OCI-LY7 (cell line): Measurements from ENCODE around the gene DGAT2. TPM values are rescaled to one million over a fixed set of nuclear protein-coding genes. Genes with fewer than 3 reads are reported as not detected.

Source experiments
- BruUV-seq: library from RNA; stranded (reverse); fragments of 400-500 nt; replicated peaks from 2 replicates; lab custom pipeline; 2021; lab: Mats Ljungman, UMichigan
- CTCF ChIA-PET: fragments of 300-600 bp; sonication (Branson Sonifier 250); formaldehyde crosslinking; loops from one replicate; lab custom pipeline; 2022; ENCODE audit warnings: antibody characterized with exemption; ENCODE audit not compliant: unreplicated experiment; lab: Charles Lee
- POLR2A ChIA-PET: fragments of 300-600 bp; sonication (Branson Sonifier 250); formaldehyde crosslinking; loops from one replicate; lab custom pipeline; 2022; ENCODE audit warnings: antibody characterized with exemption; lab: Charles Lee
- DNase-seq: peaks from one replicate; pipeline ENCODE4 v3.0.0-alpha.2; 2015; ENCODE audit warnings: low spot score
- H2AFZ ChIP-seq: fragments of 200-600 bp; sonication (generic), shearing (Covaris generic); 2 replicates; pipeline ENCODE4 v1.6.1; 2014; ENCODE audit warnings: mild to moderate bottlenecking, antibody characterized with exemption, low read length, moderate library complexity
- H3K27ac ChIP-seq: fragments of 200-600 bp; sonication (generic); 2 replicates; pipeline ENCODE4 v1.5.1; 2014; ENCODE audit warnings: mixed run types, low read depth, mild to moderate bottlenecking, moderate library complexity, low read length, inconsistent platforms; ENCODE audit not compliant: poor library complexity, severe bottlenecking
- H3K36me3 ChIP-seq: fragments of 200-600 bp; sonication (generic); 2 replicates; pipeline ENCODE4 v1.6.1; 2014; ENCODE audit warnings: mild to moderate bottlenecking, antibody characterized with exemption, low read length, moderate library complexity, mixed read lengths; ENCODE audit not compliant: insufficient read depth
- H3K4me1 ChIP-seq: fragments of 200-600 bp; sonication (generic); 2 replicates; pipeline ENCODE4 v1.5.1; 2014; ENCODE audit warnings: mild to moderate bottlenecking, low read length; ENCODE audit not compliant: insufficient read depth, poor library complexity, severe bottlenecking
- H3K4me2 ChIP-seq: fragments of 200-600 bp; sonication (generic); 2 replicates; pipeline ENCODE4 v1.6.1; 2014; ENCODE audit warnings: mild to moderate bottlenecking, low read length
- H3K4me3 ChIP-seq: fragments of 200-600 bp; sonication (generic); 2 replicates; pipeline ENCODE4 v1.5.1; 2014; ENCODE audit warnings: mild to moderate bottlenecking, low read depth, low read length; ENCODE audit not compliant: poor library complexity, severe bottlenecking
- H3K79me2 ChIP-seq: fragments of 200-600 bp; sonication (generic); 2 replicates; pipeline ENCODE4 v1.6.1; 2016; ENCODE audit warnings: low read depth, mild to moderate bottlenecking, low read length, moderate library complexity, mixed read lengths; ENCODE audit not compliant: insufficient read depth
- H3K9me2 ChIP-seq: fragments of 200-600 bp; sonication (generic); 2 replicates; pipeline ENCODE4 v1.6.1; 2016; ENCODE audit warnings: mild to moderate bottlenecking, low read length, mixed read lengths; ENCODE audit not compliant: insufficient read depth
- H3K9me3 ChIP-seq: fragments of 200-600 bp; sonication (generic); 2 replicates; pipeline ENCODE4 v1.6.1; 2014; ENCODE audit warnings: mild to moderate bottlenecking, mixed run types, low read length, mixed read lengths
- H4K20me1 ChIP-seq: fragments of 200-600 bp; sonication (generic); 2 replicates; pipeline ENCODE4 v1.6.1; 2014; ENCODE audit warnings: mild to moderate bottlenecking, antibody characterized with exemption, low read length, moderate library complexity, mixed read lengths; ENCODE audit not compliant: insufficient read depth
- CTCF ChIP-seq: fragments of 200-600 bp; sonication (generic); conservative IDR thresholded peaks from 2 replicates; pipeline ENCODE4 v1.5.1; 2014; ENCODE audit warnings: mild to moderate bottlenecking, antibody characterized with exemption, low read length, moderate library complexity, mixed read lengths
- EZH2phosphoT487 ChIP-seq: fragments of 200-600 bp; sonication (generic); IDR thresholded peaks from 2 replicates; pipeline ENCODE4 v1.6.1; 2018; ENCODE audit warnings: low read depth, borderline replicate concordance, mild to moderate bottlenecking, mixed run types, antibody characterized with exemption, low read length, moderate library complexity, mixed read lengths
- intact Hi-C: fragments of 100-400 bp; cut with micrococcal nuclease; formaldehyde crosslinking; loops from one replicate; pipeline ENCODE4 v1.10.0; 2022; ENCODE audit not compliant: unreplicated experiment
- total RNA-seq, 2 experiments: library from RNA; depleted of rRNA in 1 of 2; stranded (reverse); fragments of >200 nt in 1 of 2; shearing (Covaris generic) in 1 of 2; gene quantifications; 2 replicates each; pipeline ENCODE4 v1.2.3, GENCODE V29; 2014 to 2022

DGAT2 gene
- total RNA-seq, 2 experiments from 2014 or later, result 5.6 to 6.5 TPM

GRCh38 chr11:75800728-75801361, 32.3 kb downstream of the DGAT2 start:
- H3K79me2 ChIP-seq, result no peaks in the 10 kb centered on the region

GRCh38 chr11:75801362-75802020, 32.9 kb downstream of the DGAT2 start:
- intact Hi-C loops, result loop anchor here (5.0 kb wide), 1 partner anchor 351 kb away; no protein-coding TSS in a partner anchor
- TF ChIP-seq EZH2phosphoT487 (no peak), CTCF (no peak)
- Histone ChIP-seq H3K79me2 (no peaks in the 10 kb centered on the region), H3K9me3 (no peaks in the 10 kb centered on the region), H3K4me1 (peaks cover 7% of the 10 kb centered on the region), H2AFZ (no peak overlapping the region), H3K4me3 (no peak overlapping the region), H3K27ac (no peak overlapping the region), H3K4me2 (no peak overlapping the region), H3K36me3 (peaks cover 13% of the 10 kb centered on the region), H4K20me1 (no peaks in the 10 kb centered on the region), H3K9me2 (no peaks in the 10 kb centered on the region)
- CTCF ChIA-PET, result interaction anchor here (0.6 to 2.3 kb wide), 3 partner anchors 10 to 67 kb away, joined by 3 to 7 read pairs (median 6); no protein-coding TSS in a partner anchor
- DNase-seq, result no peak
- BruUV-seq, result no TSS peak
- POLR2A ChIA-PET, result interaction anchor here (0.5 to 1.8 kb wide), 5 partner anchors 9 to 698 kb away, joined by 3 to 5 read pairs (median 3); no protein-coding TSS in a partner anchor

More at GRCh38 chr11:75800728-75801361, 32.3 kb downstream of the DGAT2 start:
- no peak overlapping the region for H3K4me3 ChIP-seq
- ChIA-PET CTCF (interaction anchor here (0.6 to 2.0 kb wide), 2 partner anchors 11 to 13 kb away, joined by 3 to 6 read pairs; no protein-coding TSS in a partner anchor), POLR2A (interaction anchor here (1.8 kb wide), 1 partner anchor 14 kb away, joined by 5 read pairs; no protein-coding TSS in a partner anchor)
- no peaks in the 10 kb centered on the region for H3K9me2 ChIP-seq
- H3K36me3 ChIP-seq, result peaks cover 13% of the 10 kb centered on the region
- no peak overlapping the region for H3K4me2 ChIP-seq
- TF ChIP-seq CTCF (no peak), EZH2phosphoT487 (no peak)
- BruUV-seq, result no TSS peak
- peaks cover 7% of the 10 kb centered on the region for H3K4me1 ChIP-seq
- no peak overlapping the region for H2AFZ ChIP-seq
- H3K27ac ChIP-seq, result no peak overlapping the region
- intact Hi-C loops, result loop anchor here (5.0 kb wide), 1 partner anchor 351 kb away; no protein-coding TSS in a partner anchor
- no peaks in the 10 kb centered on the region for H4K20me1 ChIP-seq
- H3K9me3 ChIP-seq, result no peaks in the 10 kb centered on the region
- no peak for DNase-seq
